ENCODE data around the gene SUN3.
"Not testable (repeated sequence)": the region's sequence is repeated elsewhere in the genome, so short reads cannot be mapped to it uniquely, and the experiment has no call there.

SUN3 gene

DNA sequence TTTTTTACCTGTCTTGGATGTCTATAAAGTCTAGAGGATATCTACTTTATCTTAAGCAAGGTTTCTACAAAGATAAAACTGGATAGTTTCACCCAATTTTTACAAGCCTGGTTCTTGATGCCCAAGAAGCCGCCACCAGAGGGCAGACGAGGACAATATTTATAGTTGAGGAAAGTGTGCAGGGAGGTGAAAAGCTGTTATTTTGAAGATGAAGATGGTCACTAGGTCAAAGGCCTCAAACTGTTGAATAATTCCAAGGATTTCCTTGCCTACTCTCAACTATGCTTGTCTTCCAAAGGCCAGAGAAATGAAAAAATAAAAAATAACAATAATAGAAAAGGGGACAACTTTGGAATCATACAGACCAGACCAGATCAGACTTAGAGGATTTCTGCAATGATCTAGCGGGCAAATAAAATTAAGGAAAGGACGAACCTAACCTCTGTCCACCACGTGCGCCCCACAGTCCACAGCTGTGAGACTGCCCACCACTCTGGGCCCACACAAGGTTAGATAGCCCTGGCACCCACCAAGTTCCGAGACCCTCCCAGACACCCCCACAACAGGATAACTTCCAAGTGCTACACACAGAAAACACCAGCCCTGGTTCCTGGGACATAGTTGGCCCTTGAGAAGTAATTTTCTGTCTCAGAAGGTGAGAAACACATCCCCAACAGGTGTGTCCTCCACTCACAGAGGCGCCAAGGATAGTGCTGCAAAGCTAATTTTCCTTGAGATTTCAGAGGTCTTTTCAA is 83.5 kb downstream of the SUN3 start:
- TF ChIP-seq, protein P1, sequence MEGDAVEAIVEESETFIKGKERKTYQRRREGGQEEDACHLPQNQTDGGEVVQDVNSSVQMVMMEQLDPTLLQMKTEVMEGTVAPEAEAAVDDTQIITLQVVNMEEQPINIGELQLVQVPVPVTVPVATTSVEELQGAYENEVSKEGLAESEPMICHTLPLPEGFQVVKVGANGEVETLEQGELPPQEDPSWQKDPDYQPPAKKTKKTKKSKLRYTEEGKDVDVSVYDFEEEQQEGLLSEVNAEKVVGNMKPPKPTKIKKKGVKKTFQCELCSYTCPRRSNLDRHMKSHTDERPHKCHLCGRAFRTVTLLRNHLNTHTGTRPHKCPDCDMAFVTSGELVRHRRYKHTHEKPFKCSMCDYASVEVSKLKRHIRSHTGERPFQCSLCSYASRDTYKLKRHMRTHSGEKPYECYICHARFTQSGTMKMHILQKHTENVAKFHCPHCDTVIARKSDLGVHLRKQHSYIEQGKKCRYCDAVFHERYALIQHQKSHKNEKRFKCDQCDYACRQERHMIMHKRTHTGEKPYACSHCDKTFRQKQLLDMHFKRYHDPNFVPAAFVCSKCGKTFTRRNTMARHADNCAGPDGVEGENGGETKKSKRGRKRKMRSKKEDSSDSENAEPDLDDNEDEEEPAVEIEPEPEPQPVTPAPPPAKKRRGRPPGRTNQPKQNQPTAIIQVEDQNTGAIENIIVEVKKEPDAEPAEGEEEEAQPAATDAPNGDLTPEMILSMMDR (conservative IDR thresholded peaks at IDR 0.05), result peak; percentile 88
- H3K27ac ChIP-seq, result no peak overlapping the region

DNA sequence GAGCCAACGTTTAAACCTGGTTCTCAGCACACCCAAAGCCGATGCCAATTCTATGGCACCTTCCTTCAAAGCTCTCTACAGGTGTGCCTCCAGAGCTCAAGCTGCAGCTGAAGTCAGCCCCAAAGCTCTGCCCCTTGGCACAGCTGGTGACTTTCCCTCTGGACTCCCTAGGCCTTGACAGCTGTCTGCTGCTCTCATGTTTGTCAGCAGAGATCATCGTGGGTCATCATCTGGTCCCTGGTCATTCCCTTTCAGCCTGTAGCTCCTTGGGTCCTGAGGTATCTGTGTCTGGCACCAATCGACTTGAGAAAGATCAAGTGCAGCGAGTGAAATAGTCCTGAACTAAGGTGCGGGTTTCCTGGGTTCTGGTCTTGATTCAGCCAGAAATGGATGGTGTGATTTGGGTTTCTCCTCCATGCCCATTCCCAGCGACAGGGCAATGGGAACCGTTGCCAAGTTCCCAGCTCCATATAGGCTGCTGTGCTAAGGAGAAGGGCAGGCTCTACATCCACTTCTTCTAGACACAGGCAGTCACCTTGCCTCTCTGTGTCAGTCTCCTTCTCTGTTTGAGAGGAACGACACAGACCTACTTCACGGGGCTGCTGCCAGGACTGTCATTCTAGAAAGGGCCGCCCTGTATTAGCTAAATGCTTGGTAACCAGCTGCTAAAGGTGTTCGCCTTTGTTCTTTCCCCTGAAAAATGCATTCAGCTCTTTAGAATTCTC is 84.2 kb downstream of the SUN3 start:
- TF ChIP-seq, protein P1 (conservative IDR thresholded peaks at IDR 0.05), result no peak
- H3K27ac ChIP-seq, result no peak overlapping the region

DNA sequence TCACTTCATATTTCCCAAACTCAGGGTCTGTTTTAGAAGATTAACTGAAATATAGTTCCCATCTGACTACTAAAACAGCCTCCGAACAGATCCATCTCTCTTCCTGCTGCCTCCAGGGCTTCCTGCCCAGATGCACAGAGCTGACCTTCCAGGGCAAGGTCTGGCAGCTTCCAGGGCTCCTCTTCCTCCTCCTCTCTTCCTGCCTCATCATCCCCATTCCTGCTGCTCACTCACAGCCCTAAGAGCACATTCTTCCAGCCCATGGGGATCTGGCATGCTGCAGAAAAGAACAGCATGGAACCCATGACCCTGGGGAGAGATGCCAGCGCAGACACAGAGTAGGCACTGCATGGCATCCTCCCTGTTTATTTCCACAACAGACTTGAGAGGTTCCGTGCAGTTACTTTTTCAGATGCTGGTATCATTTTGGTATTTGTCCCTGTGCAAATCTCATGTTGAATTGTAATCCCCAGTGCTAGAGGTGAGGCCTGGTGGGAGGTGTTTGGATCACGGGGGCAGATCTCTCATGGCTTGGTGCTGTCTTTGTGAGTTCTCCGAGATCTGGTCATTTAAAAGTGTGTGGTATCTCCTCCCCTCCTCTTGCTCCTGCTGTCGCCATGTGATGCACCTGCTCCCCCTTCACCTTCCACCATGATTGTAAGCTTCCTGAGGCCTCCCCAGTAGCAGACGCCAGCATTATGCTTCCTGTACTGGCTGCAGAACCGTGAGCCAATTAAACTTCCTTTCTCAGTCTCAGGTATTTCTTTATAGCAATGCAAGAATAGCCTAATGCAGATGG is 85.0 kb downstream of the SUN3 start:
- H3K27ac ChIP-seq, result no peak overlapping the region
- TF ChIP-seq, protein P1 (conservative IDR thresholded peaks at IDR 0.05), result no peak

DNA sequence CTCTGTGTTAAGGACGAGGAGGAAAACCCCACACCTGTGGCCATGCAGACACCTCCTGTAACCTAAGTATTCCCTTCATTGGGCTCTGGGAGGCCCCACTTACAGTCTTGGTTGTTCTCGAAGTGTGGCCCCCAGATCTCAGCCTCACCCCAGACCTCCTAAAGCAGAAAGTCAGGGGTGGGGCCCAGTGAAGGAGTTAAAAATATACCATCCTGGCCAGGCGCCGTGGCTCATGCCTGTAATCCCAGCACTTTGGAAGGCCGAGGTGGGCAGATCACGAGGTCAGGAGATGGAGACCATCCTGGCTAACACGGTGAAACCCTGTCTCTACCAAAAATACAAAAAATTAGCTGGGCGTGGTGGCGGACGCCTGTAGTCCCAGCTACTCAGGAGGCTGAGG is 86.3 kb downstream of the SUN3 start:
- H3K27ac ChIP-seq, result not testable (repeated sequence)

DNA sequence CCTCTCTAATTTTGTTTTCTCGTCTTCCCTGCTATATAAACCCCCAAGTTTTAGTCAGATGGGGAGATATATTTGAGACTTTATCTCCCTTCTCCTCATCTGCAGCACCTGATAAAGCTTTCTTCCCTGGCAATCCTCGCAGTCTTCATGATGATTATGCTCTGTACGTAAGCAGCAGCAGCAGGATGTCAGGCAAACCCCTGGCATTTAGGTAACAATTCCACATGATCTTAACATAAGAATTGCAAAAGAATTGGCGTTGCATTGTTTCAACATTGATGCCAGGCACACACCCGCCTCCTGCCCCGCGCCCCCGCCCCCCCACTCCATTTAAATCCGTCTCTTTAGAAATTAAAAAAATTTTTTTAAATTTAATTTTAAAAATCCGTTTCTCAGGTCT is 86.8 kb downstream of the SUN3 start:
- TF ChIP-seq, protein P1 (conservative IDR thresholded peaks at IDR 0.05), result no peak
- H3K27ac ChIP-seq, result no peak overlapping the region

DNA sequence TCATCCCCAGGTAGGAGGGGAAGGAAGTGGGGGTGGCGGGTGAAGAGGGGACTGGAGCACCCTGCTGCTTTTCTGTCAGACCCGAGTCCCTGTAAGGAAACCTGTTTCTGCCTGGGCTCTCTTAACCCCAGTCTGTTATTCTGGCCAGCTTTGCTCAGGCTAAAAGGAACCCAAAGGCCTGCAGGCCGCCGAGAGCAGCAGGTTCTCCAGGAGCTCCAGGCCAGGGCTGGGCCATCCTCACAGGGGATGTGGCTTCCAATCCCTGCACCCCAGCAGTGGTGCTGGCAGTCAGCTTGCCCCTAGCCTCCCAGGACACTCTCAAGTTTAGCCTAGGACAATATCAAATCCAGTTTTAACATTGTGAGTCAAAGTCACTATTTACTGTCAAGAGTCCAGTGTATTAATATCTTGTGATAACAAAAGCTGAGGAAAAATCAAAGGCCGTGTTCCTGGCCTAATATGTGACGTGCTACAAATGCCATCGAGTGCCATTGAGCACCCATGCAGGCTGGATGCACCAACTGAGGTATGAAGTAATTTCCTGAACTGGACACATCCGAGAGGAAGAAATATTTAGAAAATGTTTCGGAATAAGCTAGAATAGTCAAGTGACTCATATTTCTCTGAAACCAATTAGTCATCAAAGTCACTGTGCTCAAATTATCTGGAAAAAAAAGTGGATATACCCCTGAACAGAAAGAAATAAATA is 87.6 kb downstream of the SUN3 start:
- no peak overlapping the region for H3K27ac ChIP-seq
- TF ChIP-seq, protein P1 (conservative IDR thresholded peaks at IDR 0.05), result no peak

DNA sequence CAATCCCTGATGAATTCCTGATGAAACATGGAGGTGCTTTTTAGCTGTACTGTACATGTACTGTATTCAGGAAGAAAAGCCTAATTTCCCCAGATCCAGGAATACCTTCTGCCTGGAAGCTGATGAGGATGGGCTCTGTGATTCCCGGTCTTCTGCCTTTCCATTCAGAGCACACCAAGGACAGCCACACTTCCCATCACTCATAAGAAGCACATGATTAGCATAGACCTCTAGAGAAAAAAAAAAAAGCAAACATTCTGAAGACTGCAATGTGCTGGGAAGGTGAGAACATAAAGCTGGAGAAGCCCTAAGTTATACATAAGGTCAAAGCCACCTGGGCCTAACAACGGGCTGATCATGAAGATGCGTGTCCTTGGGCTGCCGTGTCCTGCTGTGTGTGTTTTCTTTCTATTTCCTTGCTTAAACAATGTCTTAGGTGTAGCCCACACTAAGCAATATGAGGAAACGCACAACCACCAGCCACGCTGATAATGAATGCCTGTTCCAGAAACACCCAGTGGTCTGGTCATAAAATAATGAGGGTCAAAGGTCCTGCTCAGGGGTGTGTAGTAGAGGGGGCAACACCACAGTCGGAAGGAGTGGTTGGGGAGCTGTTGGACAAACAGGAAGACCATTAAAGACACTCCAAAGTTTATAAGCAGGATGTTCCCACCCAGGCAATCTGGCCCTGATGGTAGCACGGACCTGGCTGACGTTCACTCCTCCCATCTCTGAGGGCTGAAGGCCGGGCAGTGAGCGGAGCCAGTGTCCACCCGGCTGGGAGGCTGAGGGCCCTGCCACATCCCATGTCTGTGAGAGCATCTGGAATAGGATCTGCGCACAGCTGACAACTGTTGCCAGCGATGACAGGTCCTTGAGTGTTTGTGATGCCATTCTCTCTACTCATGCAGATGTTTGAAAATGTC is 88.6 kb downstream of the SUN3 start:
- TF ChIP-seq, protein P1 (conservative IDR thresholded peaks at IDR 0.05), result no peak
- no peak overlapping the region for H3K27ac ChIP-seq

Measured in VCaP (cell line).